ENCODE data around the gene PRSS12.

- TF ChIP-seq POLR2A (IDR thresholded peaks at IDR 0.05) (no peak), CTCF (IDR thresholded peaks at IDR 0.05) (no peak)
Measured at GRCh38 chr4:118369231-118369630, 16.4 kb upstream of the PRSS12 start.
